H4 (cell line): ENCODE data around the gene TAS2R42. TPM values are rescaled to one million over a fixed set of nuclear protein-coding genes. Genes with fewer than 3 reads are reported as not detected.

Experiments
- DNase-seq: peaks from one replicate; pipeline ENCODE4 v3.0.0-alpha.2; 2015; ENCODE audit warnings: low spot score
- total RNA-seq: library from RNA; depleted of rRNA; stranded (reverse); fragments of >200 nt; shearing (Covaris generic); gene quantifications from 2 replicates; pipeline ENCODE4 v1.2.3, GENCODE V29; 2014; rRNA removed

The TAS2R42 gene
- total RNA-seq, 1 experiment from 2014 or later: not detected

DNA sequence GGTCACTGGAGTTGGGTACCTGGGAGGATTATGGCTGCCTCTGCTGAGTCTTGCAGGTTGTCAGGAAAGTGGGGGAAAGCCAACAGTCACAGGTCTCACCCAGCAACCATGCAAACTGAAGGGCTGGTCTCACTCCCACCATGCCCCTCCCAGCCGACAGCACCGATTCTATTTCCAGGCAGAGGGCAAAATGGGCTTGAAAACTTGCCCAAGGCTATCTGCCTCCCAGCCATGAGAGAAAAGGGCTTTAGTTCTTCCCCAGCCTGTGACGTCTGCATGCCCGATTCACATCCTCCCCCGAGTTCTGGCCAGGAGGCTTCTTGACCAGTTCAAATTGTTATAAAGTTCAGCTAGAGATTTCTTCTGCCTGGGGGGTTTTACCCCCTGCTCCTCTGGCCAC lies 42.4 kb downstream of the TAS2R42 start:
- no peak for DNase-seq

DNA sequence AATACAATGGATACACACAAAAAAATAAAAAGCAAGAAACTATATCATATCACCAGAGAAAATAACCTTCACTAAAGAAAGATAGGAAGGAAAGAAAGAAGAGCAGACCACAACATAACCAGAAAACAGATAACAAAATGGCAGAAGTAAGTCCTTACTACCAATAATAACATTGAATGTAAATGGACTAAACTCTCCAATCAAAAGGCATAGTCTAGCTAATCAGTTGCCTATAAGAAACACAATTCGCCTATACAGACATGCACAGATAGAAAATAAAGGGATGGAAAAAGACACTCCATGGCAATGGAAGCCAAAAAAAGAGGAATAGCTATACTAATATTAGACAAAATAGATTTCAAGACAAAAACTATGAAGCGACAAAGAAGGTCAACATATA lies 43.4 kb downstream of the TAS2R42 start:
- no peak for DNase-seq

DNA sequence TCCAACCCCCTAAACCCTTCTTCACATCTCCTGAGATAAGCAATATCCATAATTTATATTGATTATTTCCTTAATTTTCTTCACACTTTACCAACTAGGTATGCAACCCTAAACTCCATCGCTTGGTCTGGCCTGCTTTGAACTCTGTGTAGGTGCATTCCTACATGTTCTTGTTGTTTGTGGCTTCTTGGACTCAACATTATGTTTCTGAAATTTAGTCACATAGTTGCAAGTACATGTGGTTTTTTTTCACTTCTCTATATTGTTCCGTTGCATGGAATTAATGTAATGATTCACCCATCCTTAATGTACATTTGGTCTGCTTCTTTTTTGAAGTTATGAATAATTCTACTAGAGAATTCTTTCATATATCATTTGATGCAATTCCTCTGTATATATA lies 50.7 kb downstream of the TAS2R42 start:
- no peak for DNase-seq

Other genes with a start within 250 kb of the TAS2R42 start
- 1.6 and 3.3 TPM in 2 replicates for gene TAS2R14, start 247.7 kb downstream of the TAS2R42 start, total RNA-seq
- gene TAS2R50, start 200.0 kb downstream of the TAS2R42 start, total RNA-seq: not detected in 2 replicates
- 0.62 TPM in 1 of 2 replicates, not detected in the other for gene TAS2R20, start 188.6 kb downstream of the TAS2R42 start, total RNA-seq
- 0.21 TPM in 1 of 2 replicates, not detected in the other for gene TAS2R19, start 164.3 kb downstream of the TAS2R42 start, total RNA-seq
- gene TAS2R31, start 155.5 kb downstream of the TAS2R42 start, total RNA-seq: 1.4 TPM in 1 of 2 replicates, not detected in the other
- gene TAS2R46, start 124.6 kb downstream of the TAS2R42 start, total RNA-seq: 0.23 TPM in 1 of 2 replicates, not detected in the other
- gene TAS2R43, start 94.6 kb downstream of the TAS2R42 start, total RNA-seq: not detected in 2 replicates
- gene TAS2R30, start 52.3 kb downstream of the TAS2R42 start, total RNA-seq: 0.10 TPM in 1 of 2 replicates, not detected in the other
- gene SMIM10L1, start 15.7 kb downstream of the TAS2R42 start, total RNA-seq: 8.4 and 10.1 TPM in 2 replicates
- not detected in 2 replicates for gene PRB3, start 82.8 kb upstream of the TAS2R42 start, total RNA-seq
- gene PRB4, start 123.5 kb upstream of the TAS2R42 start, total RNA-seq: not detected in 2 replicates
- not detected in 2 replicates for gene PRB2, start 208.6 kb upstream of the TAS2R42 start, total RNA-seq